HG03469 (cell line): ENCODE measurements around the gene YPEL1.
"Not testable (repeated sequence)": the region's sequence is repeated elsewhere in the genome, so short reads cannot be mapped to it uniquely, and the experiment has no call there.

ENCODE experiments used
- ATAC-seq: cut with Tn5 transposase; IDR thresholded peaks from one replicate; pipeline ENCODE4 v1.9.1; 2021; ENCODE audit warnings: mild to moderate bottlenecking, moderate library complexity, moderate number of reproducible peaks; ENCODE audit not compliant: unreplicated experiment

YPEL1 gene

DNA sequence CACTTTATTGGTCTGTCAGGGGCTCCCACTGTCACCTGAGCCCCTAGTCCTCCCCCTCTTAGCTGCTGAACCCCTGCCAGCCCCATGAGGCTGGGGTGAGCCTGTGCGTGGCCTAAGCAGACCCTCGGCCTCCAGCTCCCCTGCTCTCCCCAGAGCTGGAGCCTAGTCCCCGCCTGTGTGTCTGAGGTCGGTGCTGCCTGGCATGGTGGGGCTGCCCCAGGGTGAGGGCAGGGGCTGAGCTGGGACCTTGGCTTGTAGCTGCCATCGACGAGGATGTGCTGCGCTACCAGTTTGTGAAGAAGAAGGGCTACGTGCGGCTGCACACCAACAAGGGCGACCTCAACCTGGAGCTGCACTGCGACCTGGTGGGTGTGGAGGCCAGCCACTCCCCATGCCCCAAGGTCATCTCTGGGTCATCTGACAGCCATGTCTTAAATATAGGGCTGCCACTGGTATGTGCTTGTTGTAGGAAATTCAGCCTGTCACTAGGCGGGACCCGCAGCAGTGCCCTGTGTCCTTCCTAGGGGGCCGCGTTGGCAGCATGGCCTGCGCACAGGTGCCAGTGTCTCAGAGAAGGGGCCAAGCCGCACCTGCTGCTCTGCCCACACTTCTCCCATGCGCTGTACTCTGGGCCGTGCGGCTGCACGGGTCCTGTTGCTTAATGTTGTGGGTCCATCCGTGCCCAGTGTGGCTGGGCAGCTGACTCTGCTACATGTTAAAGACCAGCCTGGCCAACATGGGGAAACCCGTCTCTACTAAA, 48.8 kb downstream of the YPEL1 start:
- ATAC-seq: no peak

- no peak for ATAC-seq
Observed at GRCh38 chr22:21686193-21686608, 49.4 kb downstream of the YPEL1 start.

- ATAC-seq: no peak
Observed at GRCh38 chr22:21685164-21685513, 50.5 kb downstream of the YPEL1 start.

GRCh38 chr22:21684492-21685163, 51.0 kb downstream of the YPEL1 start:
- ATAC-seq: no peak

GRCh38 chr22:21683401-21683811, 52.2 kb downstream of the YPEL1 start:
- no peak for ATAC-seq

GRCh38 chr22:21682385-21683175, 53.0 kb downstream of the YPEL1 start:
- ATAC-seq: no peak

DNA sequence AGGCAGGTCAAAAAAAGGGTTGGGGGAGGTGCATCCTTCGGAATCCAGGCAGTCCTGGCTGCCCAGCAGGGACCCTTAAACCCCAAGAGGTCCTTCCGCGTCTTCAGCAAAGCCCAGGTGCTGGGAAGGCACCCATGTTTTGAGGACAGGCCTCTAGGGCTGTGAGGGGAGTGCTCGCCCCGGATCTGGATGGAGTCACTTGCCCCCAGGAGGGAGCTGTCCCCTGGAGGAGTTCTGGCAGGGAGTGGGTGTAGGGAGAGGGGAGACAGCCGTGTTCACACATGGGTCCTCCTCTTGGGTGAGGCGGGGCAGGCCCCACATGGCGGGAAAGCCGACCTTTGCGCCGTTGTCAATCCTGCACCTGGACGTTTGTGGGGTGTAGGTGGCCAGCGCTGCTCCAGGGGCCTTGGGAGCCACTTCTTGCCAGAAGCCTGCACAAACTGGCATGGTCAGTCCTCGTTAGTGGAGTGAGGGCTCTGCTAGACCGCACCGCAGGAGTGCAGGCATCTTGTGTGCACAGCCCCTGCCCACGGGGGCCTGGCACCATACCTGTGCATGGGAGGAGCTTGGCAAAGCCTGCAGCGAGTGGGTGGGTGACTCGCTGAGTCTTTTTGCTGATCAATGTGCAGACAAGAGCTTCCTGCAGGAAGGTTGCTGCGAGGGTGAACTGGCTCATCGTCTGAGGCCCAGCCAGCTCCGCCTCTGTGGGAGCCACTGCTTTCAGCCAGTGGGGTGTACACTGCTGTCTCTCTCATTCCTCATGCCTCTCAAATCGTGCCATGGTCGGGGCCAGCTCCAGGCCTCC, 53.8 kb downstream of the YPEL1 start:
- ATAC-seq: no peak

GRCh38 chr22:21680830-21681565, 54.6 kb downstream of the YPEL1 start:
- ATAC-seq: no peak

DNA sequence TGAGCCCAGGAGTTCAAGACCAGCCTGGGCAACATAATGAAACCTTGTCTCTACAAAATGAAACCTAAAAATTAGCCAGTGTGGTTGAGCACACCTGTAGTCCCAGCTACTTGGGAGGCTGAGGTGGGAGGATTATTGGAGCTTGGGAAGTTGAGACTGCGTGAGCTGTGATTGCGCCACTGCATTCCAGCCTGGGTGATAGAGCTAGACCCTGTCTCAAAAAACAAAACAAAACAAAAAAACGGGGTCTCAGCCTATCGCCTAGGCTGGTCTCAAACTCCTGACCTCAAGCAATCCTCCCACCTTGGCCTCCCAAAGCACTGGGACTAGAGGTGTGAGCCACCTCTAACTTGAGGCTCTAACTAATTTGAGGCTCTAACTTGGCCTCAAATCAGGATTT, 56.2 kb downstream of the YPEL1 start:
- ATAC-seq: no peak

DNA sequence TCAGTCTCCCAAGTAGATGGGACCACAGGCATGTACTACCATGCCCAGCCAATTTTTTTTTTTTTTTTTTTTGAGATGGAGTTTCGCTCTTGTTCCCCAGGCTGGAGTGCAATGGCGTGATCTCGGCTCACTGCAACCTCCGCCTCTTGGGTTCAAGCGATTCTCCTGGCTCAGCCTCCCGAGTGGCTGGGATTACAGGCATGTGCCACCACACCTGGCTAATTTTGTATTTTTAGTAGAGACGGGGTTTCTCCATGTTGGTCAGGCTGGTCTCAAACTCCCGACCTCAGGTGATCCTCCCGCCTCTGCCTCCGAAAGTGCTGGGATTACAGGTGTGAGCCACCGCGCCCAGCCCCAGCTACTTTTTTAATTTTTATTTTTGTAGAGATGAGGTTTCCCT, 56.8 kb downstream of the YPEL1 start:
- not testable (repeated sequence) for ATAC-seq

DNA sequence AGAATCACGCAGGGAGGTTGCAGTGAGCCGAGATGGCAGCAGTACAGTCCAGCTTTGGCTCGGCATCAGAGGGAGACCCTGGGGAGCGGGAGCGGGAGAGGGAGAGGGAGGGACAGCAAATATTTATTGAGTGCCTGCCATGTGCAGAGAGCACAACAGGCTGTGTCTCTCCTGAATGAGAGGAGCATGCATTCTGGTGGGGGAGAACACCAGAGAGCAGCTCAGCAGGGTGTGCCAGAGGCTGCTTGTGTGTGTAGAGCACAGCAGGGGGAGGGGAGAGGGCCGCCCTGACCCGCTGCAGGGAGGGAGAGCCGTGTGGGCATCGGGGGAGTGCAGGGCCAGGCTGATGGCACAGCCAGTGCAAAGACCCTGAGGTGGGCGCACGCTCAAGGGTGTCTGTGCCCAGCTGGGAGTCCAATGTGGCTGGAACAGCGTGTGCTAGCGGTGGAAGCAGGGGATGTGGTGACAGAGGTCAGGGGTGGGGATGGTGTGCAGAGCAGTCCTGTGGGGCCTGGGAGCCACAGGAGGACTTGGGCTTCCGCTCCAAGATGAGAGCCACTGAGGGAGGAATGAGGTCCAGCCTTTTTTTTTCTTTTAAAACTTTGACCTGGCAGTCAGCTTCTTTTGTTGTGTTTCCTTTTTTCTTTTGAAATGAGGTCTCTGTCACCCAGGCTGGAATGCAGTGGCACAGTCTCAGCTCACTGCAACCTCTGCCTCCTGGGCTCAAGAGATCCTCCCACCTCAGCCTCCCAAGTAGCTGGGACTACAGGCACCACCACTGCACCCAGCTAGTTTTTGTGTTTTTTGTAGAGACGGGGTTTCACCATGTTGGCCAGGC, 57.8 kb downstream of the YPEL1 start:
- ATAC-seq: no peak

DNA sequence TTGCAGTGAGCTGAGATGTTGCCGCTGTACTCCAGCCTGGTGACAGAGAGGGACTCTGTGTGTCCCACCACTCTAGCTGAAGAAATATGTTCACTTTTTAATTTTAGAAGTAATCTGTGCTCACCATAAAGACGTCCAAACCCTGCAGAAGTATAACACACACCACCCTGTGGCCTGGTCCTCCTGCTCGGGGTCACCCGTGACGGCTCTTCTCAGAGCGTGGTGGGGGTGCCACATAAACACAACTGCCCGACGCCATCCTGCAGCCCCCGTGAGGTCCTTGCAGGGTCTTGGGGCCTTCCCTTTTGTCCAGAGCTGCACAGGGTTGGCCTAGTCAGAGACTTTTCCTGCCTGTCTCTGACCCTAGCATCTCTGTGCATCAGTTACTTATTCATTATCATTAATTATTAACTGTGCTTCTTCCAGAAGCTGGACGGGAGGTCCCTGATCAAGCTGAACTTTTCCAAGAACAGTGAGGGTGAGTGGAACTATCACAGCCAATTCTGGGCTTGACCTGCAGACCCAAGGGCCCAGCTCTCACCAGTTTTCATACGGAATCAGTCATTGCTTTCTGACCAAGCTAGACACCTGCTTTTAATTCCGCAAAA, 60.9 kb downstream of the YPEL1 start:
- ATAC-seq: no peak

DNA sequence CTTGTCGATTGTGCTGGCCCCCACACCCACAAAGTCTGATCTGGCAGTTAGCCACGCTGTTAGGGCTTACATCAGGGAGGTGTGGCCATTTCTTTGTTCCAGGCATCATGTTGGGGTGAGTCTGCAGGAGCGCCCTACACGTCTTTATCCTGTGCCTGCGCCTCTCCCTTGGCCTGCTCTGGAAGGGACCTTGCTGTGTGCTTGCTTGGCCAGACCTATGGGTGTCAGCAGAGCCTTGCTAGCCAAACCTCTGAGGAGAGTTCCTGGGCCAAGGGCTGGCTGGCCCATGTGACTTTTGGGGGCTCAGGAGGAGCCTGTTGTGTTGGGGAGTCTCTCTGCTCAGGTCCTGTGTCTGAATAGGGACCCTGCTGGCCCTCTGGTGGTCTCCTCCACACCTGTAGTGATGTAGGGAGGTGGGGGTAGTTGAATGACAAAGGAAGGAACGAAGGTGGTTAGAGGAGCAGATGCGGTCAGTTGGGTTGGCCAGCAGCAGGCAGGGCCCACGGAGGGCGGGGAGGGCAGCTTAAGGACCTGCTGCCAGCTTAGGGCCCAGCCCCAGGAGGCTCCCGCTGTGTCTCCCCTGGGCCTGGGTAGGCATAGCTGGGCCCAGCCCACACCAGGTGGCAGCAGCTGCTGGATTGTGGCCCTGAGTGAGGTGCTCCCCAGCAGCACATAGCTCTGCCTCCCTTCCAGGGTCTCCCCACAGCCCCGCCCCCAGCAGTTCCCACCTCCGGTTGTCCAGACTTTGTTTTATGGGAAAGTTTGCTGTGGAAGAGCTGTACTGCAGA, 61.9 kb downstream of the YPEL1 start:
- no peak for ATAC-seq

DNA sequence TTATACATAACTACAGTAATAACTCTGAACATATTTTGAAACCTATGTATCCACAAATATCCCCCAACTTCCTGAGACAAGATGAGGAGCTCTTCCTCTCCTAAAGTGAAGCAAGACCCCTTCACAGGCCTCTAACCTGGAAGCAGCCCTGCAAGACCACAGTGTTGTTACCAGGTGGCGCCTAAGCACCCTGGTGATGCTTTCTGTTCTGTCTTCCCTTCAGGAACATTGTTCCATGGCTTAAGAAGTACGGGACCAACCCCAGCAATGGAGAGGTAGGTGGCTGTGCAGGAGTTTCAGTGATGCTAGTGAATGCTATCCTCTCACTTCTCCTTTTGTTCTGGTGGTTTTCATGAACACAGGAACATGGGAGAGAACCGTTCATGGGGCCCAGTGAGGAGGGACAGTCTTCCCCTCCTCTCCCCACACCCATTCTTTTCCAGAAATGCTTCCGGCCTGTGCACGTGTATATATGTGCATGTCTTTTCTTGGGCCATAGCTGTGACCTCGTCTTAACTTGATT, 63.4 kb downstream of the YPEL1 start:
- no peak for ATAC-seq

DNA sequence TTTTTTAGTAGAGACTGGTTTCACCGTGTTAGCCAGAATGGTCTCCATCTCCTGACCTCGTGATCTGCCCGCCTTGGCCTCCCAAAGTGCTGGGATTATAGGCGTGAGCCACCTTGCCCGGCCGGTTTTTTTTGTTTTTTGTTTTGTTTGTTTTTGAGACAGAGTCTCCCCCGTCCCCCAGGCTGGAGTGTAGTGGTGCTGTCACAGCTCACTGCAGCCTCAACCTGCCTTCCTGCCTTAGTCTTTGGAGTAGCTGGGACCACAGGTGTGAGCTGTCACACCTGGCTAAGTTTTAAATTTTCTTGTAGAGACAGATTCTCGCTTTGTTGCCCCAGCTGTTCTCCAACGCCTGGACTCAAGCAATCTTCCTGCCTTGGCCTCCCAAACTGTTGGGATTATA, 66.6 kb downstream of the YPEL1 start:
- no peak for ATAC-seq

DNA sequence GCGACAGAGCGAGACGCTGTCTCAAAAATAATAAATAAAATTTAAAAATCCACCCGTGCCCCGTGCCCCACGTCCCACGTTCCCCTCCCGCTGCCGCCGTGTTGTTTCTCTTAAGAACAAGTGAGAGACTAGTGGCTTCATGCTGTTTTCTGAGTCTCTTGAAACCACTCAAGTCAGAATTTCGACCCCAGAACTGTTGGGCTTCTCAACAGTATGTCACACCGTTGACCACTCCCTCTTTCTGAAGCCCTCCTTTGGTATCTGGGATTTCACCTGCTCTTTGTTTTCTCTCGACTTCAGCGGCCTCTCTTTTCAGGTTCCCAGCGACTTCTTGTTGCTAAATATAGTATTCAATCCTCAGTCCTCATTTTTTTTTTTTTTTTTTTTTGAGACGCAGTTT, 68.8 kb downstream of the YPEL1 start:
- no peak for ATAC-seq

- ATAC-seq: no peak
Observed at GRCh38 chr22:21665047-21665851, 70.3 kb downstream of the YPEL1 start.
